Measurements from ENCODE around the gene PCARE. TPM values are rescaled to one million over a fixed set of nuclear protein-coding genes. Genes with fewer than 3 reads are reported as not detected.

Gene PCARE
- not detected in 2 replicates for polyA plus RNA-seq (2011; rRNA removed)
- polyA minus RNA-seq (2011; rRNA and poly(A)+ RNA removed), result not detected in 2 replicates

GRCh38 chr2:29074411-29074810 is at the start of gene PCARE:
TSS of gene PCARE (minus strand) at chr2:29074523. CDS start at chr2:29074261, 262 bp downstream.
- POLR2A ChIA-PET, result no interaction called here
- H3K27ac ChIP-seq (ENCODE audit: low read depth, low read length), result no peak within 1 kb of the TSS

GRCh38 chr2:29123617-29124349 is 49.5 kb upstream of the PCARE start:
- peak overlapping the region; percentile 85 for H3K27ac ChIP-seq (ENCODE audit: low read depth, low read length)
- DNase-seq (ENCODE audit: low read depth, low spot score), result no peak
- TF ChIP-seq CTCF (IDR thresholded peaks at IDR 0.05; ENCODE audit: low read depth, low read length), result no peak
- peaks cover 10% of the 10 kb centered on the region; the same call in 1 of the 2 replicates for H3K9me3 ChIP-seq (ENCODE audit: control insufficient read depth, insufficient read depth, low read length)
- POLR2A ChIA-PET, result no interaction called here
- H3K27me3 ChIP-seq (ENCODE audit: control insufficient read depth, insufficient read depth, low read length), result no peaks in the 10 kb centered on the region
- no peak overlapping the region for H3K4me3 ChIP-seq (ENCODE audit: low read depth, low read length)
- CTCF ChIA-PET, result no interaction called here

More at GRCh38 chr2:29074411-29074810, at the start of gene PCARE:
- CTCF ChIA-PET, result no interaction called here
- Histone ChIP-seq H3K27me3 (ENCODE audit: control insufficient read depth, insufficient read depth, low read length) (peaks cover 2% of the 10 kb centered on the region), H3K4me3 (ENCODE audit: low read depth, low read length) (no peak within 1 kb of the TSS), H3K9me3 (ENCODE audit: control insufficient read depth, insufficient read depth, low read length) (no peaks in the 10 kb centered on the region)
- no peak for TF ChIP-seq CTCF (IDR thresholded peaks at IDR 0.05; ENCODE audit: low read depth, low read length)
- no peak for DNase-seq (ENCODE audit: low read depth, low spot score)

- TF ChIP-seq CTCF (IDR thresholded peaks at IDR 0.05; ENCODE audit: low read depth, low read length), result no peak
- Histone ChIP-seq H3K27me3 (ENCODE audit: control insufficient read depth, insufficient read depth, low read length) (no peaks in the 10 kb centered on the region), H3K27ac (ENCODE audit: low read depth, low read length) (no peak overlapping the region), H3K4me3 (ENCODE audit: low read depth, low read length) (no peak overlapping the region), H3K9me3 (ENCODE audit: control insufficient read depth, insufficient read depth, low read length) (peaks cover 9% of the 10 kb centered on the region; the same call in 1 of the 2 replicates)
- CTCF ChIA-PET, result no interaction called here
- no peak for DNase-seq (ENCODE audit: low read depth, low spot score)
- POLR2A ChIA-PET, result interaction anchor here (0.5 to 0.7 kb wide), 2 partner anchors 38 to 79 kb away, joined by 3 to 6 read pairs; no protein-coding TSS in a partner anchor
These were observed 46.5 kb upstream of the PCARE start for GRCh38 chr2:29120846-29121245.

- no peak for TF ChIP-seq CTCF (IDR thresholded peaks at IDR 0.05; ENCODE audit: low read depth, low read length)
- H3K27ac ChIP-seq (ENCODE audit: low read depth, low read length), result no peak overlapping the region
- CTCF ChIA-PET, result interaction anchor here (0.5 to 1.2 kb wide), 2 partner anchors 164 to 723 kb away, joined by 3 read pairs; no protein-coding TSS in a partner anchor
- POLR2A ChIA-PET, result no interaction called here
- no peak overlapping the region for H3K4me3 ChIP-seq (ENCODE audit: low read depth, low read length)
- no peak for DNase-seq (ENCODE audit: low read depth, low spot score)
- no peaks in the 10 kb centered on the region for H3K9me3 ChIP-seq (ENCODE audit: control insufficient read depth, insufficient read depth, low read length)
- no peaks in the 10 kb centered on the region for H3K27me3 ChIP-seq (ENCODE audit: control insufficient read depth, insufficient read depth, low read length)
These were observed 44.9 kb upstream of the PCARE start for GRCh38 chr2:29119211-29119610.

GRCh38 chr2:29117636-29118303 is 43.4 kb upstream of the PCARE start:
- H3K9me3 ChIP-seq (ENCODE audit: control insufficient read depth, insufficient read depth, low read length), result no peaks in the 10 kb centered on the region
- no peak for TF ChIP-seq CTCF (IDR thresholded peaks at IDR 0.05; ENCODE audit: low read depth, low read length)
- no peak overlapping the region; the same call in 1 of the 2 replicates for H3K4me3 ChIP-seq (ENCODE audit: low read depth, low read length)
- no peaks in the 10 kb centered on the region for H3K27me3 ChIP-seq (ENCODE audit: control insufficient read depth, insufficient read depth, low read length)
- H3K27ac ChIP-seq (ENCODE audit: low read depth, low read length), result peak overlapping the region; percentile 82
- POLR2A ChIA-PET, result interaction anchor here (0.9 to 2.9 kb wide), 2 partner anchors 12 to 149 kb away, joined by 6 to 17 read pairs; no protein-coding TSS in a partner anchor
- CTCF ChIA-PET, result interaction anchor here (1.3 kb wide), 1 partner anchor 159 kb away, joined by 4 read pairs; no protein-coding TSS in a partner anchor
- DNase-seq (ENCODE audit: low read depth, low spot score), result no peak
